WTC11 (cell line): Measurements from ENCODE around the gene NTRK3.

ENCODE experiments used
- ATF1 ChIP-seq: sonication (generic); formaldehyde crosslinking; IDR thresholded peaks from 2 replicates; pipeline ENCODE4 v1.8.1; 2023; ENCODE audit warnings: mild to moderate bottlenecking, moderate library complexity, missing genetic modification reagents
- CREB1 ChIP-seq: sonication (generic); formaldehyde crosslinking; IDR thresholded peaks from 2 replicates; pipeline ENCODE4 v1.8.0; 2023; ENCODE audit warnings: mild to moderate bottlenecking, missing genetic modification reagents
- GRHL2 ChIP-seq: fragments of 250-450 bp; sonication (Bioruptor Pico); IDR thresholded peaks from 2 replicates; pipeline ENCODE4 v1.8.0; 2022; ENCODE audit warnings: mild to moderate bottlenecking, moderate library complexity; ENCODE audit not compliant: insufficient replicate concordance, severe bottlenecking
- TF ChIP-seq, protein P1 (sequence below): fragments of 200-600 bp; IDR thresholded peaks from 2 replicates; pipeline ENCODE4 v1.8.0; 2022; ENCODE audit warnings: antibody characterized with exemption

DNA sequence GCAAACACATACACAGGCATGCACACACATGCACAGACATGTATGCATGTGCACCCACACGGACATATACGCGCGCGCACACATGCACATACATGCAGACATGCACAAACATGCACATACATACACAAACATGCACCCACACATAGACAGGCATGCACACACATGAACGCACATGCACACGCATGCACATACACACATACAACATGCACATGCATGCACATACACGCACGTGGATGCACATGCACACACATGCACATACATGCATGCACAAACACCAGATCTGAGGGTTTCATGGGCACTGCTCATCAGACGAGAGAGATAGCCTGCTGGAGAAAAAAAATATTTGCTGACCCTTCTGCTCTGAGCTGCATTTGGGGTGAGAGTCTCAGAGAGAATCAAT lies 31.7 kb upstream of the NTRK3 start:
- TF ChIP-seq, protein P1, sequence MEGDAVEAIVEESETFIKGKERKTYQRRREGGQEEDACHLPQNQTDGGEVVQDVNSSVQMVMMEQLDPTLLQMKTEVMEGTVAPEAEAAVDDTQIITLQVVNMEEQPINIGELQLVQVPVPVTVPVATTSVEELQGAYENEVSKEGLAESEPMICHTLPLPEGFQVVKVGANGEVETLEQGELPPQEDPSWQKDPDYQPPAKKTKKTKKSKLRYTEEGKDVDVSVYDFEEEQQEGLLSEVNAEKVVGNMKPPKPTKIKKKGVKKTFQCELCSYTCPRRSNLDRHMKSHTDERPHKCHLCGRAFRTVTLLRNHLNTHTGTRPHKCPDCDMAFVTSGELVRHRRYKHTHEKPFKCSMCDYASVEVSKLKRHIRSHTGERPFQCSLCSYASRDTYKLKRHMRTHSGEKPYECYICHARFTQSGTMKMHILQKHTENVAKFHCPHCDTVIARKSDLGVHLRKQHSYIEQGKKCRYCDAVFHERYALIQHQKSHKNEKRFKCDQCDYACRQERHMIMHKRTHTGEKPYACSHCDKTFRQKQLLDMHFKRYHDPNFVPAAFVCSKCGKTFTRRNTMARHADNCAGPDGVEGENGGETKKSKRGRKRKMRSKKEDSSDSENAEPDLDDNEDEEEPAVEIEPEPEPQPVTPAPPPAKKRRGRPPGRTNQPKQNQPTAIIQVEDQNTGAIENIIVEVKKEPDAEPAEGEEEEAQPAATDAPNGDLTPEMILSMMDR: no peak
- no peak for TF ChIP-seq ATF1 (CRISPR knock-in tag)
- TF ChIP-seq CREB1 (CRISPR knock-in tag): no peak
- no peak for TF ChIP-seq GRHL2
